ENCODE data around the gene CACNA1S. TPM values are rescaled to one million over a fixed set of nuclear protein-coding genes. Genes with fewer than 3 reads are reported as not detected.

Gene CACNA1S
- total RNA-seq, 1 donor from 2014 or later, result not detected

GRCh38 chr1:201123866-201124265 lies 11.6 kb upstream of the CACNA1S start:
- H3K27ac ChIP-seq (replicated peaks), result no peak overlapping the region
- peaks cover 77% of the 10 kb centered on the region for H3K27me3 ChIP-seq (ENCODE audit: low read depth)
- no peaks in the 10 kb centered on the region for H3K36me3 ChIP-seq
- no peak overlapping the region for H3K4me3 ChIP-seq
- peaks cover 12% of the 10 kb centered on the region for H3K4me1 ChIP-seq
- DNase-seq, result no peak
- TF ChIP-seq, protein P1, sequence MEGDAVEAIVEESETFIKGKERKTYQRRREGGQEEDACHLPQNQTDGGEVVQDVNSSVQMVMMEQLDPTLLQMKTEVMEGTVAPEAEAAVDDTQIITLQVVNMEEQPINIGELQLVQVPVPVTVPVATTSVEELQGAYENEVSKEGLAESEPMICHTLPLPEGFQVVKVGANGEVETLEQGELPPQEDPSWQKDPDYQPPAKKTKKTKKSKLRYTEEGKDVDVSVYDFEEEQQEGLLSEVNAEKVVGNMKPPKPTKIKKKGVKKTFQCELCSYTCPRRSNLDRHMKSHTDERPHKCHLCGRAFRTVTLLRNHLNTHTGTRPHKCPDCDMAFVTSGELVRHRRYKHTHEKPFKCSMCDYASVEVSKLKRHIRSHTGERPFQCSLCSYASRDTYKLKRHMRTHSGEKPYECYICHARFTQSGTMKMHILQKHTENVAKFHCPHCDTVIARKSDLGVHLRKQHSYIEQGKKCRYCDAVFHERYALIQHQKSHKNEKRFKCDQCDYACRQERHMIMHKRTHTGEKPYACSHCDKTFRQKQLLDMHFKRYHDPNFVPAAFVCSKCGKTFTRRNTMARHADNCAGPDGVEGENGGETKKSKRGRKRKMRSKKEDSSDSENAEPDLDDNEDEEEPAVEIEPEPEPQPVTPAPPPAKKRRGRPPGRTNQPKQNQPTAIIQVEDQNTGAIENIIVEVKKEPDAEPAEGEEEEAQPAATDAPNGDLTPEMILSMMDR (IDR thresholded peaks at IDR 0.05; ENCODE audit: borderline replicate concordance), result no peak
- intact Hi-C loops (cut with micrococcal nuclease), result no loop called here
- H3K9me3 ChIP-seq (replicated peaks), result no peaks in the 10 kb centered on the region

DNA sequence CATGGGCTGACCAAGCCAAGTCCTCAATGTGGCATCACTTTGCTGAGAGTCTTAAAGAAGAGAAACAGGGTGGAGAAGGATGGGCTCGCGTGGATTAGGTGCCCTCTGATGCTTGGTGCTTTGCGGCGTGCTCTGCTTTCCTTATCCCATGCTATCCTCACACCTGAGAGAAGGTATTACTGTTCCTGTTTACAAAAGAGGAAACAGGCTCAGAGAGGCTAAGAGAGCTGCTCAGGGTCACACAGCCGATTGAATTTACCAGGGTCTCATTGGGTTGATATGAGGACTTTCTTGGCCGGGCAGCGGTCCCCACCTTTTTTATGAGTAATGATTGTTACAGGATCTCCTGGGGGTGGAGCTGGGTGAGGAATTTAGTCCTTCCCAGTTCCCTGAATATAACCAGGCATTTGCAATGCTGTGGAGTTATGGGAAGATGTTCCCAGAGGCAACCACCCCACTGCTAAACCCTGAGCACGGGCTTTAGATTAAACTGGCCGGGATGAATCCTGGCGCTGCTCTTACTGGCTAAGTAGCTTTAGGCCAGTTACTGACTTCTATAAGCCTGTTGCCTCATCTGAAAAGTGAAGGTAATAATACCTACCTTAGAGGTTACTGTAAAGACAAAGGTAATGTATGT lies 10.2 kb upstream of the CACNA1S start:
- Histone ChIP-seq H3K36me3 (no peaks in the 10 kb centered on the region), H3K4me3 (no peak overlapping the region), H3K27ac (replicated peaks) (no peak overlapping the region), H3K9me3 (replicated peaks) (no peaks in the 10 kb centered on the region), H3K4me1 (peaks cover 12% of the 10 kb centered on the region), H3K27me3 (ENCODE audit: low read depth) (peaks cover 82% of the 10 kb centered on the region)
- intact Hi-C loops (cut with micrococcal nuclease), result no loop called here
- DNase-seq, result no peak
- TF ChIP-seq, protein P1 (IDR thresholded peaks at IDR 0.05; ENCODE audit: borderline replicate concordance), result no peak

DNA sequence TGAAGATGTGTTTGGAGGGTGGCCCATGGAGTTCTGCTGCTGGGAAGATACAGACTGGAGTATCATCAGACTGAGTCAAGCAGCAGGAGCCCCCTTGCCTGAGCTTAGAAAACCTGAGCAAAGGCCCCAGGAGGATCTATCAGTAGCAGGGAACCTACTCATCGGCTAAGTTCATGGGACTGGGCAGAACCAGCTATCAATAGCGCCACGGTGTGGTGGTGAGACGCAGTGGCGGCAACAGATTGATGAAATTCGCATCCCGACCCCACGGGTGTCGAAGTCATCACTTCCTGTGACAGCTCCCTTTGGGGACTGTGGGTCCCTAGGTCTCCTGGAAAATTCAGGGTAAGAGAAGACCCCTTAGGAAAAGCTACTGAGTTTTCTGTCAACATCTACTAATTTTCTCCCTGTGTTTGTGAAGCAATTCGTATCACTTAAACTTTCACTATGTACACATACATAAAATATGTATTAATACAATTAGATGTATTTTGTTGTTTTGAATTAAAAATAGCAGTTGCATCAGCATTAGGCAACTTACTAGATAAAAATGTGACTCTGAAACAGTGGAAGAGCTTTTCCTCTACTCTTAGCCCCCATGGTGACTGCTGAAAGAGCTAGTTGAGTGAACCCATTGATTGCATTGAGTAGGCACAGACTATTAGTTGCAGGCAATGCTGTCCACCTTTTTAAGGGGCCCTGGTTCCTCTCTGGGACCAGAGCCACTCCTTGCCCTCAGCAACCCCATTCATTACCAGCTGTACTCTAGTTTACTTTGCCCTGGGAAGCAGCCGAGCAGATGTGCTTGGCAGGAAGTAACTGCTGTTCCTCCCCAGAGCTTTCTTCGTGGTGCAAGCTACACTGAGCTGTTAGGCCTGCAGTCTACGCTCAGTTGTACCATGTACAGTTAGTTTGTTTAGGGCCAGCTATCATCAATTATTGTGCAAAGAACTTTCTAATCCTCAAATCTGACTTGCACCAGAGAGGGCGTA lies 7.3 kb upstream of the CACNA1S start:
- intact Hi-C loops (cut with micrococcal nuclease), result loop anchor here (10.0 kb wide), 1 partner anchor 145 kb away; no protein-coding TSS in a partner anchor
- TF ChIP-seq, protein P1 (IDR thresholded peaks at IDR 0.05; ENCODE audit: borderline replicate concordance), result peak; percentile 56
- DNase-seq, result no peak
- no peaks in the 10 kb centered on the region for H3K9me3 ChIP-seq (replicated peaks)
- H3K4me1 ChIP-seq, result peaks cover 13% of the 10 kb centered on the region
- no peaks in the 10 kb centered on the region for H3K36me3 ChIP-seq
- peaks cover 81% of the 10 kb centered on the region for H3K27me3 ChIP-seq (ENCODE audit: low read depth)
- no peak overlapping the region for H3K4me3 ChIP-seq
- H3K27ac ChIP-seq (replicated peaks), result no peak overlapping the region

DNA sequence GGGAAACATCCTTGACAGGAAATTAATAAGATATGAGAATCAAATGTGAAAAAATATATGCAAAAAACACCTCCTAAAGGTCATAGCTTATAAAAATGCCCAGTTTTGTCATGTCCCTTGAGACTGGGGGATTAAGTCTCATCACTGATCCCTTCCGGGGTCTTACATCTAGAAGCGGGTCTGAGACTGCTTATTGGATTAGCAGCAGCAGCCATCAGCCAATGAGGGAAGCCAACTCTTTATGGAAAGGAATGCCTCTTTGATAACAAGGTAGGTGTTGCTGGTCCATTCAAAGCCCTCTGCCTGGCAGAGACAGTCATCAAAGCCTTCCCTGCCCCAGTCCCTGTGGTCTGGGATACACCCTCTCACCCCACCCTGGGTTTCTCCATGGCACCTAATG lies 3.9 kb upstream of the CACNA1S start:
- Histone ChIP-seq H3K36me3 (no peaks in the 10 kb centered on the region), H3K27ac (replicated peaks) (no peak overlapping the region), H3K4me1 (peaks cover 22% of the 10 kb centered on the region), H3K9me3 (replicated peaks) (no peaks in the 10 kb centered on the region), H3K4me3 (no peak overlapping the region), H3K27me3 (ENCODE audit: low read depth) (peaks cover 81% of the 10 kb centered on the region)
- no peak for DNase-seq
- TF ChIP-seq, protein P1 (IDR thresholded peaks at IDR 0.05; ENCODE audit: borderline replicate concordance), result no peak
- intact Hi-C loops (cut with micrococcal nuclease), result loop anchor here (10.0 kb wide), 1 partner anchor 141 kb away; no protein-coding TSS in a partner anchor

DNA sequence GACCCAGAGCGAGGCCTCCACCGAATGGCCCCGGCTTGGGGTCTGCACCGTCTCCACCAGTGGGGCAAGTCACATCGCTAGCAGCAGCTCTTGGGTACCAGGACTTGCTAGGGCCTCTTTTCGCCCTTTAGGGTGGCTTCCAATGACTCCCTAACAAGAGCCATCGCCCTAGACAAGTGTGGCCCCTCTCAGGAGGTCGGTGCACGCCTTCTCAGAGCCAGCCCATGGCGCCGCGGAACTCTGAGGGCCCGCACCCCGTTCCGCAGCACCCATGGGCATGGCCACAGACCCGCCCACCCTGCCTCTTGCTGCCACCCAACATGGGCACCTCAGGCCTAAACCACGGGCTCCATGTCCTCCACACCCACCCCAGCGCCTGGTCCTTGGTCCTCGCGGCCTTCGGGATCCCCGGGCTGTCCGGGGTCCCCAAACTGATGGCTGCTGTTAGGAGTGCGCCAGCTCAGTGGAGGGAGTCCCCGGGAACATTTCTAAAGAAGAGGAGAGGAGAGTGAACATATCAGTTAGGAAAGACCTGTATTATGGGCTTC lies 3.2 kb upstream of the CACNA1S start:
- peaks cover 22% of the 10 kb centered on the region for H3K4me1 ChIP-seq
- intact Hi-C loops (cut with micrococcal nuclease), result loop anchor here (10.0 kb wide), 1 partner anchor 141 kb away; no protein-coding TSS in a partner anchor
- no peak for DNase-seq
- H3K27me3 ChIP-seq (ENCODE audit: low read depth), result peaks cover 75% of the 10 kb centered on the region
- H3K36me3 ChIP-seq, result no peaks in the 10 kb centered on the region
- no peaks in the 10 kb centered on the region for H3K9me3 ChIP-seq (replicated peaks)
- peak overlapping the region; percentile 74 for H3K4me3 ChIP-seq
- TF ChIP-seq, protein P1 (IDR thresholded peaks at IDR 0.05; ENCODE audit: borderline replicate concordance), result no peak
- no peak overlapping the region for H3K27ac ChIP-seq (replicated peaks)
